GM21360 (cell line): ENCODE measurements around the gene NUP160.
A peak's percentile ranks its signal among the peaks of the same experiment; 100 is the strongest.
"Not testable (repeated sequence)": the region's sequence is repeated elsewhere in the genome, so short reads cannot be mapped to it uniquely, and the experiment has no call there.

Source experiments
- ATAC-seq: cut with Tn5 transposase; IDR thresholded peaks from one replicate; pipeline ENCODE4 v1.9.1; 2021; ENCODE audit warnings: mild to moderate bottlenecking, moderate library complexity; ENCODE audit not compliant: unreplicated experiment

NUP160 gene

GRCh38 chr11:47847892-47848699 is at the start of gene NUP160:
TSS of gene NUP160 (minus strand) at chr11:47848350. CDS start at chr11:47848318, 32 bp downstream.
- ATAC-seq = peak; percentile 72

- ATAC-seq = no peak
Measured at GRCh38 chr11:47896199-47896598, 48.0 kb upstream of the NUP160 start.

GRCh38 chr11:47895035-47895434 is 46.9 kb upstream of the NUP160 start:
- ATAC-seq = no peak

GRCh38 chr11:47892546-47893276 is 44.6 kb upstream of the NUP160 start:
- not testable (repeated sequence) for ATAC-seq

- no peak for ATAC-seq
Measured at GRCh38 chr11:47891886-47892285, 43.7 kb upstream of the NUP160 start.

- ATAC-seq = no peak
Measured at GRCh38 chr11:47889714-47890441, 41.7 kb upstream of the NUP160 start.

- no peak for ATAC-seq
Measured at GRCh38 chr11:47887910-47888569, 39.9 kb upstream of the NUP160 start.

- no peak for ATAC-seq
Measured at GRCh38 chr11:47886096-47886495, 37.9 kb upstream of the NUP160 start.

GRCh38 chr11:47882437-47882836 is 34.3 kb upstream of the NUP160 start:
- ATAC-seq = not testable (repeated sequence)

GRCh38 chr11:47881145-47881544 is 33.0 kb upstream of the NUP160 start:
- no peak for ATAC-seq

- ATAC-seq = peak; percentile 82
Measured at GRCh38 chr11:47879259-47880158, 31.4 kb upstream of the NUP160 start.

GRCh38 chr11:47875858-47876257 is 27.7 kb upstream of the NUP160 start:
- not testable (repeated sequence) for ATAC-seq

GRCh38 chr11:47870404-47870803 is 22.3 kb upstream of the NUP160 start:
- ATAC-seq = no peak

- no peak for ATAC-seq
Measured at GRCh38 chr11:47869544-47870393, 21.6 kb upstream of the NUP160 start.

- ATAC-seq = no peak
Measured at GRCh38 chr11:47867823-47868222, 19.7 kb upstream of the NUP160 start.

- ATAC-seq = not testable (repeated sequence)
Measured at GRCh38 chr11:47866892-47867291, 18.7 kb upstream of the NUP160 start.

GRCh38 chr11:47864901-47865300 is 16.8 kb upstream of the NUP160 start:
- ATAC-seq = no peak

- ATAC-seq = no peak
Measured at GRCh38 chr11:47863898-47864430, 15.8 kb upstream of the NUP160 start.
